GM21515 (cell line): ENCODE data around the gene PRICKLE2.

Source experiments
- ATAC-seq: cut with Tn5 transposase; IDR thresholded peaks from one replicate; pipeline ENCODE4 v1.9.1; 2021; ENCODE audit not compliant: unreplicated experiment

PRICKLE2 gene

DNA sequence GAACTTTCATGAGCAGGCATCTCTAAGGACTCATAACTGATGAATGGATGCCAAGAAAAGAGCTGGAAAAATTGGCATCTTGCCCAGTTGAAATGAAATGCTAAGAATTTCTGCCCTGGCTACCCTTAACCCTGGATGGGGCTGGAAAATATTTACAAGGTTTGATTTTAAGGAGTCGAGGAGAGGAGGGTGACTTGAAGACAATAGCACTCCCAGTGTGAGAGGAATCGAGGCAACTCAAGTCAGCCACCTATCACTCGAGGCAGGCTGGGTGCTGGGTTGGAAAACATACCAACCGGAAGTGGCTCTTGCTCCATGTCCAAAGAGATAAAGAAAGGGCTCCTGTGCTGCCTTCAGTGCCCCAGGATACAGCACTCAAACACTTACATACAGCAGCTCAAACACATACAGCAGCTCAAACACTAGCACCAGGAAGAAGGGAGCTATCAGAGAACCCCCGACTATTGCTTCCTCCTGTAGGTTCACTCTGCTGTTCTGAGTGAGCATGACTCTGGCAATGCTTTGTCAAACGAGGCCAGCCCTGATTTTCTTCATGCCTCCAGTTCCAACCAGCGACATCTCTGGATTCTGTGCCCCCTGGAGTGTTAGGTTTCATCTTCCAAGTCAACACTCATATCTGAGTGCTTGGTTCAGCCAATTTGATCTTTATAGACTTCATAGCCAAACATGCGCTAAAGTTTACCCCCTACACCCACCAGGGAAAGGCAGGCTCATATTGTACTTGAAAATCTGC lies 4.9 kb downstream of the PRICKLE2 start:
- ATAC-seq, result no peak

DNA sequence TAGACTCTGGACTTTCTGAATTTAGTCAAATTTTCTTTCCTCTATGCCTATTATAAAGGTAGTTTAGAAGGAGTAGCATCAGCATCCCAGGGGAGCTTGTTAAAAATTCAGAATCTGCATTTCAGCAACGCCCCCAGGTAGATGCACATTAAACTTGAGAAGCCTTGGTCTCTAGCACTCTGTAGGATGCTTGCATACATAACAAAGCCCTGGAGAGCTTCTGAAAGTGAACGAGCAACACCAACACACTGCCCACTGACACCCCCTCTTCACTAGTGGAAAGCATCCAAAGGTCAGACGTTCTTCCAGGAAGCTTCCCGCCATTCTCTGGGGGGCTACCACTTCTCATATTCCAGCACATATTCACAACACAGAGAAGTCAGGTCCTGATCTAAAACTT lies 6.5 kb downstream of the PRICKLE2 start:
- ATAC-seq, result no peak

DNA sequence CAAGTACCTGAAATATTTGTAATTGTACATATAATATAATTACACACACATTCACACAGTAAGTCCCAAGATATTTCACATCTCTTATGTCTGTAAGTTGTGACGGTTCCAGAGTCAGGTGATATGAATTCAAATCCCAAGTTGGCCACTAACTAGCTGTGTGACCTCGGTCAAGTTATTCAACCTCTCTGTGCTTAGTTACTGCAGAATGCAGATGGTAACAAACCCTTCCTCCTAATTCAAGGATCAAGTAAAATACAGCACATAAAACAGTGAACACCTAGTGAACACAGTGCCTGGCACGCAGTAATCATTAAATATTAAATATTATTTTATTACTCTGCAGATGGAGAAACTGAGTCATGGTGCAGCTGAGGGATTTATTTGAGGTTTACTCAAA lies 6.9 kb downstream of the PRICKLE2 start:
- ATAC-seq, result no peak

DNA sequence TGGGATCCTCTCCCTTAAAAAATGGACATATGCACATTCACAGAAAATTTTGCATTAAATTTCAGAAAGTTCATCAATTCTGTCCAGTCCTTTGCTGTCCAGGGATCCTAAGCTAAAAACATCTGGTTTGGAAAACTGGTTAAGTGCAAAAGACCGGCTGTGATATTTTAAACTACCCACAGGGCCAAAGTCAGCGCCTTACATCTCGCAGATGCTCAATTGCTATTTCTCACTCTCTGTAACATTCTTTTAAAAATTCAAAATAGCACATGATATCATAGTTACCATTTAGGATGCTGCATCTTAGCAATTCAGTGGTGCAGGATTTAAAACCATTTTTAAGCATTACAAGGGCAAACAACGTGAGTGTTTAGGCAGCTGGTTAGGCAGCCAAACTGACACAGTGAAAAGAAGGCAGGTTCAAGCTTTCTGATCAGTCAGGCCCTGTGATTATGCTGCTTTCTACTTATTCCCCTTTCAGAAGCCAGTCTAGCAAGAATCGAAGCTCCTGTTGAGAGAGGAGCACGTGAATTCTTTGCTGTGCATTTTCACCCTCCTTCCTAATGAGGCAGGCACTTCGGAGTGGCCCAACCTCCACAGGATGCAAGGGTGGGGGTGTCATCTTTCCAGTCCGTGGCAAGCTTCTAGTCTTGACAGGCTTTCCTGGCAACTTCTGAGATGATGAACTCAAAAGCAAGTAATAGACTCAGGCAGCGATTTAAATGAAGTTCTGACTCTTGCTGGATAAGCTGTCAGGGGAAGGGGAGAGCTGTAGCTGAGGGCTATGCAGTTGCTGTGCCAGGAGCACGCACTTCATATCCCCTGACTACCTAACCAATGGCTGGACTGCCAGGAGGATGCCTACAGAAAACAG lies 8.8 kb downstream of the PRICKLE2 start:
- no peak for ATAC-seq

DNA sequence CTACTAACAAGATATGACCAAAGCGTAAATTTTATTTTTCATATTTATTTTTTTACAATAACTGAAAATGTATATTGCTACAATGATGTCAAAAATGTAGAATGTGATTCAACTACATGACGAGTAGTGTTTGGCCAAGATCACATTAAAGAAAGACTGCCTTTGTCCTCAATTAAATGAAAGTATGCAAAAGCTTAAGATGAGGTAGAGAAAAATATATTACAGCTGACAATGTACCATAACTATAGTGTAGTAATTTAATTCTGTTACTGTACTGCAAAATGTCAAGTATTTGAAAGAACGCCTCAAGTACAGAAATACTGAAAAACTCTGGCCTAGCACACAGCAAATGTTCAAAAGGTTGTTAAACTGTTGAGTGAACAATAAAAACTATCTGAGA lies 9.7 kb downstream of the PRICKLE2 start:
- ATAC-seq, result no peak

DNA sequence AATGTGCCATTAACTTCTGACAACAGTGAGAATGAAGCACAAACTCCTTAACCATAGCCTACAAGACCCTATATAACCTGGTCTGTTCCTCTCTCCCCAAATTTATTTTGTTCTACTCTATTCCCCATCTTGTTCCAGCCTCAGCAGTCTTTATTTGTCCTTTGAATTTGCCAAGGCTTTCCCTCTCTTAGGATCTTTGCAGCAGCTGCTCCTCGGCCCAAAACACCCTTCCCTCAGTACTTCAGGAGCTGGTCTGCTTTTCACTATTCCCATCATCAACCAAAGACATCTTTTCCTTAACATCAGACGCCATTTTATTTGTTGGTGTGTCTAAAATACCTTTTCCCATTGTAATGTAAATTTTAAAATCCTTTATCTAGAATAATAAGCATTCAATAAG lies 10.2 kb downstream of the PRICKLE2 start:
- no peak for ATAC-seq

DNA sequence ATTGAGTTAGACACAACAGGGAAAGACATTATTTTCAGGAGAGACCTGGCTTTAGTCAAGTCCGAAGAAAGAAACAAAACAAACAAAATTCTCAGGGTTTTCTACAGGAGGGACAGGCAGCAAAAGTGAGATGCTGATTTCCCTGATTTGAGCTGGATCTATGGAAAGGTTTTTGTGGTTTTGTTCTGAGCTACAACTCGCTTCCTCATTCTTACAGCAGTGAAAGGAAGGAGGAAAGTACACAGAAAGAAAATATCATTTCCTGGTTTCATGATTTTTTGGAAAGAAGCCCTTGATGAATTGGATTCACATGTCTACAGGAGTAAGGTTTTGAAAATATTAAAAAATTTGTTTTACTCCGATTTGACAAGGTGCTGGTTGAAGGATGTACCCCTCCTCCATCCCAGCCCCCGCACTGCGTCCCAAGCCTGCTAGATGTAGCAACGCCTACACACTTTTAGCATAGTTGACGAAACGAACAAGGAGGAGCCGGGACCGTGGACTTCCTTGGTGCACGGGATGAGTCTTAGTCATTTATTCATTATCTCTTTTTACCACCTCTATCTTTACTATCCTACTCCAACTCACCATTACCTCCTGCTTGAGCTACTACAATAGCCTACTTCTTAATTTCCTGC lies 10.8 kb downstream of the PRICKLE2 start:
- no peak for ATAC-seq

DNA sequence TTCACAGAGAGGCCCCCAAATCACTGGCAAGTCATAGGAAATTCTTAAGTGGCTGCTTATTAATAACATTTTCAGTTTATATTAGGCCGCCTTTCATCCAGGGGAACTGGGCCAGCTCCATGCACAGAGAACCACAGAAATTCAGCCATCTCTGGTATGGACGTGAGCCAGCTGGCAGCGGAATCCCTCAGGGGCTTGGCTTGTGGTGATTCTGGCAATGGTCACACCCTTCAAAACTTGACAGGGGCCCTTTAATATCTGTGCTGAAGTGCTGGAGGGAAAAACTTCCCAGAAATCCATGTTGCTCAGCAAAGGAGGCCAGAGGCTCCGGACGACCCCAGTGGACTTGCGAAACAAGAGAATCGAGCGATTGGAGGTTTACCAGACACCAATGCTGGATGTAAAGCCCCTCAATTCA lies 11.3 kb downstream of the PRICKLE2 start:
- ATAC-seq, result no peak

DNA sequence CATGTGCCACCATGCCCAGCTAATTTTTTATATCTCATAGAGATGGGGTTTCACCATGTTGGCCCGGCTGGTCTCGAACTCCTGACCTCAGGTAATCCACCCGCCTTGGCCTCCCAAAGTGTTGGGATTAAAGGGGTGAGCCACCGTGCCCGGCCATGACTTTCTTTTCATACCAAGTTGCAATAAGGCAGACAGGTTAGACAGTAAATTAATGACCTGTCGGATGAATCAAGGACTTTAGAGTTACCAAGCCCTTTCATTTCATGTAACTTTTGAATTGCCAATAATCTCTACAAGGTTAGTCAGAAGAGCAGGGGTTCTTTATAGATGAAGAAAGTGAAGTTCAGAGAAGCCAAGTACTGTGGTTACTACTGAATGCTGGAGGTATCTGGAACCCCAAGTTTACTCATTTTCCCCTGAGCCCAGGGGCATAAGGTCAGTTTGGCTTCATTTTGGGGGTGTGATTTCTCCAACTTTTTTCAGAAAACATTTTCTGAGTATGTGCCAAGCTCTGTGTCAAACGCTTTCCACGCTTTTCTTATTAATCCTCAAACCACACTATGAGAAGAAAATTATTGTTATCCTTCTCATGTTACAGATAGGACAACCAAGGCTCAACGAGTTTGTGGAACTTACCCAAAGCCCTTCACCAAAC lies 11.9 kb downstream of the PRICKLE2 start:
- no peak for ATAC-seq

DNA sequence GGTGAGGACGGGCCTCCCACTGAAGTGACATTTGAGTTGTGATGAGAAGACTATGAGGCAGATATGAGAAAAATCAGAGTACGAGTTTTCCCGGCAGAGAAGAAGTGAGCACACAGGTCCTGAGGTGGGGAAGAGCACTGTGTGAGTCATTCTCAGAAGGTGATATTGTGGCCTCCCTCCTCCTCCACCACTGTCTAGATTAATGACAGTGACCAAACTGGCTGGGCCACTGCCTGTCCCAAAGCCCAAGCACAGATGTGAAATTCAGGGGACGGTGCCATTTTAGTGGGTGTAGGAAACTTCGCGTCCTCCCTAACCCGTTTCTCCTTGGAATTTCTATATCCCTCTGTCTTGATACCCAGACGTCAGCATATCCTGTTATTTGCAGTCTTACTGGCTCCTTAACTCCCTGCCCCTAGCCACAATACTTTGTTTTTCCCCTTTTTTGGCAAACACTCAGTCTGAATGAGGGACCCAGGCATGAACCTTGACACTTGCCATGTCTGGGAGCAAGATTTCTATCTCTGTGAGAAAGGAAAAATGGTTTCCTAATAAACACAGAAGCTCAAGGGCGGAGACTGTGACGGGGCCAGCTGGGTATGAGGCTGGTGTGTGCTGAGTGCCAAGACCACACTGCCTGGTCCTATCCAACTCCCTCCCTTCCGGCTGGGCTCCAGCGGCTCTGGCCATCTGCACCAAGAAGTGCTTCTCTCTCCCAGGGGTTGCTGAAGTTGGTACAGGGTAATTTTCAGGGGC lies 15.2 kb downstream of the PRICKLE2 start:
- no peak for ATAC-seq

DNA sequence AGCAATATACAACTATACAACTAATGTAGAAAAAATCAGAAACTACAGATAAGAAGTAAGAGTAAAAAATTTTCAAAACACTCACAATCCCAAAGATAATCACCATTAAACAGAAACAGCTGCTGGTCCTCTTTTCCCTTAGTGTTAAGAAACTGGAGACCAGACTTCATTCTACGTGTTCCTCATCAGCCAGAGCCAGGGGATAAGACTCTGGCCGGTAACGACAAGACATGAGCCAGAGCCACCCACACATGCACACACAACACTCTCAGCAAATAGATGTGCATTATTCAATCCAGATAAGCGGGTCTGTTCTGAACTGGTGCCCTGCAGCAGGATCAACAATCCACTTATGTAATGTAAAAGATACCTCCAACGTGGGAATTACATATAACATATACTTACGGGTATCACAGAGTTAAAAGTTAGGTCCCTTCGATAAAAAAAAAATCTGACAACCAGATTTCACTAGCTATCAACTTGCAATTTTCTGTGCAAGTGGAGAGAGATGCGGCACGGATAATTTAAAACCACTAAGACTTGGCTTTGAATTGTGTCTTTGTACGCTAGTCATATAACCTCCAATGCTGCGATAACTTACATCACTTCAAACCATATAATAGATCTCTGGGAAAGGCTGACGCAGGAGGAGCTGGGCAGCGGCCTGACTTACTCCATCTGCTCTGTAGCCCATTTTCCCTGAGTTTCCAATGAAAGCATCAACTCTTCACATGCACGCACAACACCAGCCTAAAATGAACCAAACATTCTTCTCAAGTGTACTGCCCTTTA lies 17.8 kb downstream of the PRICKLE2 start:
- ATAC-seq, result no peak

DNA sequence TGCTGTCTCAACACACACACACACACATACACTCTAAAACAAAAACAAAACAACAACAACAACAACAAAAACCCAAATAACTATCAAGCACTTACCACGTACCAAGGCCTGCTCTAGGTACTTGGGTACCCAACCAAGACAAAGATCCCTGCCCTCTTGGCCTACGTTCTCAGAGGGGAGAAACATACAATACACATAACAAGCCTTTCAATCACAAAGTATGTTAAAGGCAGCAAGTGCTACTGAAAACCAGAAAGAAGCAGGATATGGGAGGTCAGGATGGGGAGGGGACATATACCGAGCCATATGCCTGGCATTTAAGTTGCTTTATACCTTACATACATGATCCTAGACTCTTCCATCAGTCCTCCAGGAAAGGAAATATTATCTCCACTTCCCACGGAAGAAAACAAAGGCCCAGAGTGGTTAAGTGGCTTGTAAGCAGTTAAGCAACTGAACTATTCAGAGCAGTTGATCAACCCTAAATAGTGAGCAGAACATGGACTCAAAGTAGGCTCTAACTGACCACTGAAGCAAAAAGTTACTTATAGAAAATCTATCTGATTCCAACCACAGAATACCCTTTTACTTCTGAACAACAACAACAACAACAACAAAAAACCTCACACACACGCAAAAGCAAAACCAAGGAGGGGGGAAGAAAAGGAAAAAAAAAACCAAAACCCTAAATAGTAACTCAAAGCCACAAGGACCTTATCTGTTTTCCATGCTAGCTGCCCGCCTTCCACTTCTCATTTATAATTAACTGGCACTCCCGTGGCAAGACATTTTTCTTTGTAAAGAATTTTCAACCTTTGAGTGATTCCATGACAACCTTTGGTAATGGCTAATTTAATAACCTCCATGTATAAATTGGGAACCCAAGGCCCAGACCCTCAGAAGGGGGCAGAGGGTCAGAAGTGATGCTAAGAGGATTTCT lies 21.0 kb downstream of the PRICKLE2 start:
- ATAC-seq, result no peak

DNA sequence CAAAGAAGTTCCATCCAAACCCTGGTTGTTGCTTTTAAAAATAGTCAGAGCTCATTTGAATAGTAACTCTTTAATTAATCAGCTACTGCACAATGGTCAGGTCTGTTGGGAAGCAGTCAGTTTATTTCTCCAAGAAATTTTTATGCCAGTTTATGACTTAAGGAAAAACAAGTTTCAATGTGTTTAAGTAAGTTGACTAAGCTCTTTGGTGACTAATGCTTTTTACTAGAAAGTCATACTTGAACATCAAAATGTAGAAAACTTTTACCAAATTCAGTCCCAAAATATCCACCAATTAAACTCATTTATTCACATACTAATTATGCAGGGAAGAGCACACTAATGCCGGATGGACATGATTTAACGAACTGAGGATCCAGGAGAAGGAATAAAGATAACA lies 22.1 kb downstream of the PRICKLE2 start:
- ATAC-seq, result no peak

DNA sequence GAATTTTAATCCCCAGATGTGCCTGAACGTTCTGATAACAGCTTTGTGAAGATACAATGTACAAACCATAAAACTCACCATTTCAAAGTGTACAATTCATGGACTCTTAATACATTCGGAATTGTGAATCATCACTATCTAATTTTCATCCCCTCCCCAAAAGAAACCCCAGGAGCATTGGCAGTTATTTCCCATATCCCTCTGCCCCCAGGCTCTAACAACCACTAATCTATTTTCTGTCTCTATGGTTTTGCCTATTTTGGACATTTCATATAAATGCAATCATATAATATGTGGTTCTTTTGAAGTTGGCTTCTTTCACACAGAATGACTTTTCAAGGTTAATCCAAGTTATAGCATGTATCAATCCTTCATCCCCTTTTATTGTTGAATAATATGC lies 25.3 kb downstream of the PRICKLE2 start:
- ATAC-seq, result no peak

DNA sequence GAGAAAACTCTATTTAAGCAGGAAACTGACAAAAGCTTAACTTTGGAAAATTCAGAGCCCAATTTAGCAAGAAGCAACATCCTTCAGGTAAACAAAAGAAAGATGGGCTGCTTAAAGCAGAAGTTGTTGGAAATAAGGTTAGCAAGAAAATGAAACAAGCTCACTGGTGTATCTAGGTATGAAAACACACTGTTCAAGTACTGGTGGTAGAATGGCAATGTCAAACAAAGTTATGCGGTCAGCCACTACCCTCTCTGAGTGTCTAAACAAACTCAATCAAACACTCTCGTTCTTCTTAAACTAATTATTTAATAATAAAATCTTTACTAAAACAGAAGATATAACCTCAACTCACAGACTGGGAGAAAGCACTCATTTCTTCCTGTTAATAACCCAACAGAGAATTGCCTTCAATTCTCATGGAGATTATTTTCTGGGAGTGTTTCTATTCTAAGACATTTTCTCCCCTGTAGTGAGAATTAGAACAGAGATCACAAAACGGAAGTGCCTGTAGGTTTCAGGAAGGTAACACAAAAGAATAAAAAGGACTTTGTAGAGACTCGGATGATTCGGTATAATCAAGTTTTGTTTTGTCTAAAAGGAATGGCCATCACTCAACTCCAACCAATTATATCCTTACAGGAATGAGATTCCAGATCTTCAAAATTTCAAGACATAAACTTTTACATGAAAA lies 28.9 kb downstream of the PRICKLE2 start:
- no peak for ATAC-seq

DNA sequence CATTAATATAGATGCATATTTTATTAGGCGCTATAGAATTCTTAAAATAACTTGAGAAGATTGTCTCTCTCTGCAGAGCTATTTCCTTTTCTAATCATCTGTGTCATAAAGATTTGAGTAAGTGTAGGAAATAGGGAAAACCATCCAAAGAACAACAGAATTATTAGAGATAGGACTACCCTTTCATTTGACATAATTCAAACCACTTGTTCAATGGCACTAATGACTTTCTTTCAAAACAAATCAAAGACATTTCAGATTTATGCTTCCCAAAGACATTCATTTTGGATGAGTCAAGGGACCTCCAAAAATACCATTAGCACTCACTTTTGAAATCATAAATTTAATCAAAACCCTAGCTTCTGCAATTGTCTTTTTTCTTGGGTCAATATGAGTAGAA lies 29.5 kb downstream of the PRICKLE2 start:
- no peak for ATAC-seq

DNA sequence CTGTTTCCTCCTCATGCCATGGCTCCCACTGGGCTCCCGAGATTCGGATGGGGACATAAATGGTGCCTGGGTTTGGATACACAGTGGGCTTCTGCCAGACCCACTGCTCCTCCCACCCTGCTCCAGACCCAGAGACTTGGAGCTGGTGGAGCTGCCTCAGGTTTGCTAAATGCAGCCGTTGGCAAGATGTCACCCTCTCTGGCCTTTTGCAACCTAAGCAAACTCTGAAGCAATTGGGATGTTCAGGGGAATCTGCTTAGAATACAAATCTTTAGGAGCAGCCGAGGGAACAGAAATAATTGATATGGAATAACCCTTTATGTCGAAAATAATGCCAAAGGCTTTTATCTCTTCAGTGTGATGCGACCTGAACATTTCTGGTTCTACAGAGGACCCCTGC lies 33.4 kb downstream of the PRICKLE2 start:
- ATAC-seq, result no peak
